K562 (cell line): Measurements from ENCODE around the gene LAGE3. TPM values are rescaled to one million over a fixed set of nuclear protein-coding genes. Genes with fewer than 3 reads are reported as not detected.

Experiments
- BRF1 ChIP-seq: IDR thresholded peaks from 3 replicates; pipeline ENCODE4 v1.6.1; 2011; ENCODE audit warnings: borderline replicate concordance, mild to moderate bottlenecking; ENCODE audit not compliant: insufficient read length; ENCODE audit errors: extremely low read depth
- CBFA2T2 ChIP-seq: fragments of 450-650 bp; conservative IDR thresholded peaks from 2 replicates; pipeline ENCODE4 v1.6.1; 2017; ENCODE audit warnings: mild to moderate bottlenecking
- CREM ChIP-seq: IDR thresholded peaks from 2 replicates; pipeline ENCODE4 v1.6.1; 2014; ENCODE audit warnings: antibody characterized with exemption, low read depth
- MAFF ChIP-seq: IDR thresholded peaks from 2 replicates; pipeline ENCODE4 v1.6.1; 2012; ENCODE audit warnings: low read length, improper control_type of control experiment
- SIN3A ChIP-seq, 2 experiments: fragments of 150-350 bp in 1 of 2; IDR thresholded peaks; 2 replicates each; pipeline ENCODE4 v1.6.1; 2011 to 2016; ENCODE audit warnings: borderline replicate concordance in 2 of 2, low read depth in 2 of 2, low read length in 2 of 2, mild to moderate bottlenecking in 2 of 2, moderate library complexity in 2 of 2; ENCODE audit not compliant: control insufficient read depth in 1 of 2
- STAT5A ChIP-seq: IDR thresholded peaks from 2 replicates; pipeline ENCODE4 v1.6.1; 2012; ENCODE audit warnings: low read length, inconsistent platforms, borderline replicate concordance
- THAP7 ChIP-seq: fragments of 250-450 bp; sonication (Bioruptor Pico); IDR thresholded peaks from 2 replicates; pipeline ENCODE4 v1.5.0; 2021
- ZBTB1 ChIP-seq: sonication (generic); formaldehyde crosslinking; IDR thresholded peaks from 2 replicates; pipeline ENCODE4 v1.8.1; 2023; ENCODE audit warnings: missing genetic modification reagents, low read depth, mild to moderate bottlenecking, borderline replicate concordance
- ZNF740 ChIP-seq, 3 experiments: fragments of 200-800 bp in 1 of 3; sonication (Bioruptor generic) in 1 of 3; sonication (generic) in 1 of 3; formaldehyde crosslinking in 1 of 3; IDR thresholded peaks; 2 replicates each; pipeline versions ENCODE4 v1.6.1 to v1.8.0; 2016 to 2022; ENCODE audit warnings: mild to moderate bottlenecking in 2 of 3, missing compliant biosample characterization in 2 of 3, missing genetic modification characterization in 2 of 3, missing genetic modification reagents in 1 of 3
- polyA plus RNA-seq, 8 experiments: library from polyadenylated mRNA; depleted of rRNA in 4 of 8; stranded (reverse) in 5 of 8; unstranded in 3 of 8; fragments of >200 nt; fragmentation: Nextera tagmentation in 2 of 8; fragmentation: Illumina TruSeq in 1 of 8; extraction: Ambion mirVana in 2 of 8; extraction: Trizol in 1 of 8; gene quantifications; 2 replicates each; pipeline versions ENCODE4 v1.2.1 to v1.2.3, GENCODE V29; 2011 to 2014; ENCODE audit warnings: inconsistent platforms in 1 of 8, missing spikeins in 1 of 8
- total RNA-seq, 7 experiments: library from RNA; depleted of rRNA in 6 of 7; stranded (reverse); fragments of >200 nt in 6 of 7; fragmentation: Illumina TruSeq in 2 of 7; extraction: Trizol in 2 of 7; gene quantifications; 2 replicates each; pipeline versions ENCODE4 v1.2.1 to v1.2.3, GENCODE V29; 2011 to 2021; ENCODE audit warnings: low replicate concordance in 1 of 7
- TF ChIP-seq, protein P1 (sequence below): fragments of 250-450 bp; sonication (Bioruptor Pico); IDR thresholded peaks from 2 replicates; pipeline ENCODE4 v1.9.0; 2021; ENCODE audit warnings: mild to moderate bottlenecking, inconsistent platforms
- TF ChIP-seq, protein P2 (sequence below): fragments of 450-650 bp; IDR thresholded peaks from 2 replicates; pipeline ENCODE4 v1.6.1; 2018; ENCODE audit not compliant: partially characterized antibody
- TF ChIP-seq, protein P3 (sequence below): fragments of 250-450 bp; sonication (Bioruptor Pico); IDR thresholded peaks from 2 replicates; pipeline ENCODE4 v1.8.0; 2021; ENCODE audit warnings: moderate library complexity, mild to moderate bottlenecking, inconsistent platforms
- TF ChIP-seq, protein P4 (sequence below): sonication (generic); IDR thresholded peaks from 2 replicates; pipeline ENCODE4 v1.6.1; 2016

LAGE3 gene
- total and polyA plus RNA-seq, 9 of the 15 experiments (the other 6 are each of a cell fraction or from before 2014, with no cell fraction given), result 28.2 to 125 (median 35.8) TPM

GRCh38 chrX:154486396-154487207 lies 7.5 kb upstream of the LAGE3 start, which contains the start of gene UBL4A (continued):
- TF ChIP-seq, protein P1, sequence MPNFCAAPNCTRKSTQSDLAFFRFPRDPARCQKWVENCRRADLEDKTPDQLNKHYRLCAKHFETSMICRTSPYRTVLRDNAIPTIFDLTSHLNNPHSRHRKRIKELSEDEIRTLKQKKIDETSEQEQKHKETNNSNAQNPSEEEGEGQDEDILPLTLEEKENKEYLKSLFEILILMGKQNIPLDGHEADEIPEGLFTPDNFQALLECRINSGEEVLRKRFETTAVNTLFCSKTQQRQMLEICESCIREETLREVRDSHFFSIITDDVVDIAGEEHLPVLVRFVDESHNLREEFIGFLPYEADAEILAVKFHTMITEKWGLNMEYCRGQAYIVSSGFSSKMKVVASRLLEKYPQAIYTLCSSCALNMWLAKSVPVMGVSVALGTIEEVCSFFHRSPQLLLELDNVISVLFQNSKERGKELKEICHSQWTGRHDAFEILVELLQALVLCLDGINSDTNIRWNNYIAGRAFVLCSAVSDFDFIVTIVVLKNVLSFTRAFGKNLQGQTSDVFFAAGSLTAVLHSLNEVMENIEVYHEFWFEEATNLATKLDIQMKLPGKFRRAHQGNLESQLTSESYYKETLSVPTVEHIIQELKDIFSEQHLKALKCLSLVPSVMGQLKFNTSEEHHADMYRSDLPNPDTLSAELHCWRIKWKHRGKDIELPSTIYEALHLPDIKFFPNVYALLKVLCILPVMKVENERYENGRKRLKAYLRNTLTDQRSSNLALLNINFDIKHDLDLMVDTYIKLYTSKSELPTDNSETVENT (CRISPR knock-in tag), result no peak
- TF ChIP-seq BRF1, result no peak
- TF ChIP-seq, protein P2, sequence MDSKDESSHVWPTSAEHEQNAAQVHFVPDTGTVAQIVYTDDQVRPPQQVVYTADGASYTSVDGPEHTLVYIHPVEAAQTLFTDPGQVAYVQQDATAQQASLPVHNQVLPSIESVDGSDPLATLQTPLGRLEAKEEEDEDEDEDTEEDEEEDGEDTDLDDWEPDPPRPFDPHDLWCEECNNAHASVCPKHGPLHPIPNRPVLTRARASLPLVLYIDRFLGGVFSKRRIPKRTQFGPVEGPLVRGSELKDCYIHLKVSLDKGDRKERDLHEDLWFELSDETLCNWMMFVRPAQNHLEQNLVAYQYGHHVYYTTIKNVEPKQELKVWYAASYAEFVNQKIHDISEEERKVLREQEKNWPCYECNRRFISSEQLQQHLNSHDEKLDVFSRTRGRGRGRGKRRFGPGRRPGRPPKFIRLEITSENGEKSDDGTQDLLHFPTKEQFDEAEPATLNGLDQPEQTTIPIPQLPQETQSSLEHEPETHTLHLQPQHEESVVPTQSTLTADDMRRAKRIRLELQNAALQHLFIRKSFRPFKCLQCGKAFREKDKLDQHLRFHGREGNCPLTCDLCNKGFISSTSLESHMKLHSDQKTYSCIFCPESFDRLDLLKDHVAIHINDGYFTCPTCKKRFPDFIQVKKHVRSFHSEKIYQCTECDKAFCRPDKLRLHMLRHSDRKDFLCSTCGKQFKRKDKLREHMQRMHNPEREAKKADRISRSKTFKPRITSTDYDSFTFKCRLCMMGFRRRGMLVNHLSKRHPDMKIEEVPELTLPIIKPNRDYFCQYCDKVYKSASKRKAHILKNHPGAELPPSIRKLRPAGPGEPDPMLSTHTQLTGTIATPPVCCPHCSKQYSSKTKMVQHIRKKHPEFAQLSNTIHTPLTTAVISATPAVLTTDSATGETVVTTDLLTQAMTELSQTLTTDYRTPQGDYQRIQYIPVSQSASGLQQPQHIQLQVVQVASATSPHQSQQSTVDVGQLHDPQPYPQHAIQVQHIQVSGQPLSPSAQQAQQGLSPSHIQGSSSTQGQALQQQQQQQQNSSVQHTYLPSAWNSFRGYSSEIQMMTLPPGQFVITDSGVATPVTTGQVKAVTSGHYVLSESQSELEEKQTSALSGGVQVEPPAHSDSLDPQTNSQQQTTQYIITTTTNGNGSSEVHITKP, result peak; percentile 39
- peak; percentile 54 for TF ChIP-seq CREM
- no peak for TF ChIP-seq MAFF
- TF ChIP-seq, protein P3, sequence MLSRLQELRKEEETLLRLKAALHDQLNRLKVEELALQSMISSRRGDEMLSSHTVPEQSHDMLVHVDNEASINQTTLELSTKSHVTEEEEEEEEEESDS (CRISPR knock-in tag), result no peak
- no peak for TF ChIP-seq STAT5A
- TF ChIP-seq ZNF740 (CRISPR knock-in tag; IDR thresholded peaks at IDR 0.05), result no peak
- TF ChIP-seq ZNF740 (tag; IDR thresholded peaks at IDR 0.05), result no peak
- TF ChIP-seq ZBTB1, result no peak
- TF ChIP-seq, protein P4, sequence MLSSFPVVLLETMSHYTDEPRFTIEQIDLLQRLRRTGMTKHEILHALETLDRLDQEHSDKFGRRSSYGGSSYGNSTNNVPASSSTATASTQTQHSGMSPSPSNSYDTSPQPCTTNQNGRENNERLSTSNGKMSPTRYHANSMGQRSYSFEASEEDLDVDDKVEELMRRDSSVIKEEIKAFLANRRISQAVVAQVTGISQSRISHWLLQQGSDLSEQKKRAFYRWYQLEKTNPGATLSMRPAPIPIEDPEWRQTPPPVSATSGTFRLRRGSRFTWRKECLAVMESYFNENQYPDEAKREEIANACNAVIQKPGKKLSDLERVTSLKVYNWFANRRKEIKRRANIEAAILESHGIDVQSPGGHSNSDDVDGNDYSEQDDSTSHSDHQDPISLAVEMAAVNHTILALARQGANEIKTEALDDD, result no peak
- no peak for TF ChIP-seq THAP7 (CRISPR knock-in tag)
- no peak for TF ChIP-seq CBFA2T2
- TF ChIP-seq SIN3A (IDR thresholded peaks at IDR 0.05; ENCODE audit: borderline replicate concordance in 2 of 2, control insufficient read depth in 1 of 2, low read depth in 2 of 2, low read length in 2 of 2), result 0 out of 4 replicates have a peak, but pooled peaks of 1 of the 2 experiments have one; percentile 48
